ENCODE data around the gene KIAA1217.
"Not testable (repeated sequence)": the region's sequence is repeated elsewhere in the genome, so short reads cannot be mapped to it uniquely, and the experiment has no call there.

The KIAA1217 gene

GRCh38 chr10:24344279-24344678 lies 135.3 kb downstream of the KIAA1217 start:
- POLR2A ChIA-PET: interaction anchor here (1.7 to 1.9 kb wide), 2 partner anchors 10 to 121 kb away, joined by 4 to 6 read pairs; no protein-coding TSS in a partner anchor

GRCh38 chr10:24344695-24345463 lies 135.9 kb downstream of the KIAA1217 start:
- no peak overlapping the region for H3K4me3 ChIP-seq (ENCODE audit: low read depth, low read length)
- no peak for TF ChIP-seq CTCF (IDR thresholded peaks at IDR 0.05; ENCODE audit: insufficient read depth, low read length, missing control alignments)
- DNase-seq (ENCODE audit: low read depth, low spot score): no peak
- CTCF ChIA-PET: interaction anchor here (0.7 to 2.8 kb wide), 6 partner anchors 10 to 174 kb away, joined by 3 to 17 read pairs (median 4); no protein-coding TSS in a partner anchor
- POLR2A ChIA-PET: interaction anchor here (1.7 to 1.9 kb wide), 2 partner anchors 11 to 120 kb away, joined by 4 to 6 read pairs; no protein-coding TSS in a partner anchor

More at GRCh38 chr10:24344279-24344678, 135.3 kb downstream of the KIAA1217 start:
- CTCF ChIA-PET: interaction anchor here (0.7 to 2.8 kb wide), 5 partner anchors 10 to 167 kb away, joined by 3 to 17 read pairs (median 3); no protein-coding TSS in a partner anchor
- peak; percentile 98 for DNase-seq (ENCODE audit: low read depth, low spot score)
- no peak overlapping the region for H3K4me3 ChIP-seq (ENCODE audit: low read depth, low read length)
- TF ChIP-seq CTCF (IDR thresholded peaks at IDR 0.05; ENCODE audit: insufficient read depth, low read length, missing control alignments): no peak

GRCh38 chr10:24346877-24347519 lies 138.1 kb downstream of the KIAA1217 start:
- POLR2A ChIA-PET: no interaction called here
- no peak overlapping the region for H3K4me3 ChIP-seq (ENCODE audit: low read depth, low read length)
- TF ChIP-seq CTCF (IDR thresholded peaks at IDR 0.05; ENCODE audit: insufficient read depth, low read length, missing control alignments): no peak
- CTCF ChIA-PET: interaction anchor here (0.6 to 1.4 kb wide), 5 partner anchors 13 to 166 kb away, joined by 3 to 5 read pairs (median 3); no protein-coding TSS in a partner anchor
- DNase-seq (ENCODE audit: low read depth, low spot score): no peak

GRCh38 chr10:24349379-24350001 lies 140.6 kb downstream of the KIAA1217 start:
- POLR2A ChIA-PET: no interaction called here
- no peak for TF ChIP-seq CTCF (IDR thresholded peaks at IDR 0.05; ENCODE audit: insufficient read depth, low read length, missing control alignments)
- CTCF ChIA-PET: interaction anchor here (1.0 to 1.8 kb wide), 5 partner anchors 10 to 355 kb away, joined by 3 to 7 read pairs (median 6); no protein-coding TSS in a partner anchor
- no peak for DNase-seq (ENCODE audit: low read depth, low spot score)
- H3K4me3 ChIP-seq (ENCODE audit: low read depth, low read length): no peak overlapping the region

GRCh38 chr10:24350070-24350921 lies 141.4 kb downstream of the KIAA1217 start:
- ChIA-PET CTCF (interaction anchor here (0.8 to 1.6 kb wide), 6 partner anchors 9 to 356 kb away, joined by 3 to 7 read pairs (median 5); no protein-coding TSS in a partner anchor), POLR2A (no interaction called here)
- peak; percentile 71 for DNase-seq (ENCODE audit: low read depth, low spot score)
- H3K4me3 ChIP-seq (ENCODE audit: low read depth, low read length): no peak overlapping the region
- TF ChIP-seq CTCF (IDR thresholded peaks at IDR 0.05; ENCODE audit: insufficient read depth, low read length, missing control alignments): no peak

- H3K4me3 ChIP-seq (ENCODE audit: low read depth, low read length); DNase-seq (ENCODE audit: low read depth, low spot score): not testable (repeated sequence)
- ChIA-PET CTCF (interaction anchor here (0.8 to 1.6 kb wide), 3 partner anchors 9 to 356 kb away, joined by 3 to 6 read pairs (median 6); no protein-coding TSS in a partner anchor), POLR2A (interaction anchor here (0.9 kb wide), 1 partner anchor 51 kb away, joined by 3 read pairs; no protein-coding TSS in a partner anchor)
Measured at GRCh38 chr10:24350922-24351225, 141.9 kb downstream of the KIAA1217 start.
